ENCODE measurements around the gene VSNL1. TPM values are rescaled to one million over a fixed set of nuclear protein-coding genes. Genes with fewer than 3 reads are reported as not detected.

VSNL1 gene
- total and polyA plus RNA-seq, 2 donors (not counting 1 experiment from before 2014, with no cell fraction given): not detected

GRCh38 chr2:17610521-17610920 is 70.0 kb downstream of the VSNL1 start:
- Mint-ChIP-seq H3K27me3 (peaks cover 26% of the 10 kb centered on the region), H3K4me3 (no peak overlapping the region), H3K4me1 (no peaks in the 10 kb centered on the region), H3K9me3 (ENCODE audit: insufficient read depth) (no peaks in the 10 kb centered on the region), H3K27ac (no peak overlapping the region)
- WGBS (ENCODE audit: insufficient coverage): 70% methylated on average over 2 of the region's 3 CpGs
- ATAC-seq (ENCODE audit: low read depth): no peak
- Histone ChIP-seq H3K4me2 (replicated peaks; ENCODE audit: low read depth, low read length, poor library complexity, severe bottlenecking) (no peak overlapping the region), H3K9me3 (ENCODE audit: control extremely low read depth in 1 of 3, control insufficient read depth in 2 of 3, insufficient read depth in 1 of 3, low read length in 2 of 3) (no peaks in the 10 kb centered on the region), H3K36me3 (replicated peaks in 1 of 2; ENCODE audit: control extremely low read depth in 1 of 2, control insufficient read depth in 1 of 2, extremely low read depth in 1 of 2, insufficient read depth in 2 of 2, low read length in 1 of 2) (no peaks in the 10 kb centered on the region), H3K79me2 (ENCODE audit: control insufficient read depth, insufficient read depth, low read length) (no peaks in the 10 kb centered on the region), H3K9ac (ENCODE audit: low read length) (no peak overlapping the region), H3K27me3 (replicated peaks in 1 of 4; ENCODE audit: control extremely low read depth in 1 of 4, control insufficient read depth in 3 of 4, insufficient read depth in 4 of 4, low read length in 3 of 4) (peaks cover 0 to 6% (median 2%) of the 10 kb centered on the region in 4 experiments), H3K4me1 (ENCODE audit: control insufficient read depth in 2 of 2, insufficient read depth in 2 of 2, low read length in 2 of 2) (no peaks in the 10 kb centered on the region), H3K27ac (ENCODE audit: low read length in 2 of 2) (no peak overlapping the region), H4K20me1 (ENCODE audit: control insufficient read depth, insufficient read depth, low read length, poor library complexity, severe bottlenecking) (no peaks in the 10 kb centered on the region), H3K4me3 (ENCODE audit: control extremely low read depth in 1 of 5, extremely low read depth in 1 of 5, insufficient read depth in 1 of 5, low read depth in 2 of 5, low read length in 4 of 5) (no peak overlapping the region), H2AFZ (ENCODE audit: insufficient read depth, low read depth, low read length, poor library complexity, severe bottlenecking) (no peak overlapping the region)
- intact Hi-C loops (cut with micrococcal nuclease): no loop called here
- TF ChIP-seq CTCF (IDR thresholded peaks at IDR 0.05) (no peak), EZH2 (IDR thresholded peaks at IDR 0.05; ENCODE audit: borderline replicate concordance, insufficient read depth, low read depth, low read length, poor library complexity, severe bottlenecking) (no peak)
- ChIA-PET POLR2A (no interaction called here), CTCF (no interaction called here)
- no peak for DNase-seq

DNA sequence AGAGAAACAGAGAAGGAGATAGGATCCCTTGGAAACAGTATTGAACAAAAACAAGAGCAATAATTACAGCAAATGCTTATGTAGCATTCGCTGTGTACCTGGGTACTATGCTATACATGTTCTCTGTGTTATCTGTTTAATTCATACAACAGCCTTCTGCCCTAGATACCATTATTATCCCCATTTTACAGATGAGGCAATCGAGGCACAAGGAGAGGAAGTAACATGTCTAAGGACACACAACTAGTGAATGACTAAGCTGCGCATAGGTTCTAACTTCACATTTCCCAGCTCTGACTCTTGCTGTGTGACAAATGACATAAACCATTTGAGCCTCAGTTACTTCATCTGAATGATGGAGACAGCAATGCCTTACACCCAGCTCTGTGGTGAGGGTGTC is 70.5 kb downstream of the VSNL1 start:
- Histone ChIP-seq H3K4me2 (replicated peaks; ENCODE audit: low read depth, low read length, poor library complexity, severe bottlenecking) (no peak overlapping the region), H3K79me2 (ENCODE audit: control insufficient read depth, insufficient read depth, low read length) (no peaks in the 10 kb centered on the region), H2AFZ (ENCODE audit: insufficient read depth, low read depth, low read length, poor library complexity, severe bottlenecking) (no peak overlapping the region), H3K4me1 (ENCODE audit: control insufficient read depth in 2 of 2, insufficient read depth in 2 of 2, low read length in 2 of 2) (no peaks in the 10 kb centered on the region), H3K9ac (ENCODE audit: low read length) (no peak overlapping the region), H3K27me3 (replicated peaks in 1 of 4; ENCODE audit: control extremely low read depth in 1 of 4, control insufficient read depth in 3 of 4, insufficient read depth in 4 of 4, low read length in 3 of 4) (peaks cover 0 to 6% (median 2%) of the 10 kb centered on the region in 4 experiments), H3K27ac (ENCODE audit: low read length in 2 of 2) (no peak overlapping the region), H3K36me3 (replicated peaks in 1 of 2; ENCODE audit: control extremely low read depth in 1 of 2, control insufficient read depth in 1 of 2, extremely low read depth in 1 of 2, insufficient read depth in 2 of 2, low read length in 1 of 2) (no peaks in the 10 kb centered on the region), H3K4me3 (ENCODE audit: control extremely low read depth in 1 of 5, extremely low read depth in 1 of 5, insufficient read depth in 1 of 5, low read depth in 2 of 5, low read length in 4 of 5) (no peak overlapping the region), H3K9me3 (ENCODE audit: control extremely low read depth in 1 of 3, control insufficient read depth in 2 of 3, insufficient read depth in 1 of 3, low read length in 2 of 3) (no peaks in the 10 kb centered on the region), H4K20me1 (ENCODE audit: control insufficient read depth, insufficient read depth, low read length, poor library complexity, severe bottlenecking) (no peaks in the 10 kb centered on the region)
- Mint-ChIP-seq H3K27me3 (peaks cover 26% of the 10 kb centered on the region), H3K4me3 (no peak overlapping the region), H3K27ac (no peak overlapping the region), H3K4me1 (no peaks in the 10 kb centered on the region), H3K9me3 (ENCODE audit: insufficient read depth) (no peaks in the 10 kb centered on the region)
- no peak for ATAC-seq (ENCODE audit: low read depth)
- CTCF ChIA-PET: no interaction called here
- TF ChIP-seq CTCF (IDR thresholded peaks at IDR 0.05) (no peak), EZH2 (IDR thresholded peaks at IDR 0.05; ENCODE audit: borderline replicate concordance, insufficient read depth, low read depth, low read length, poor library complexity, severe bottlenecking) (no peak)
- 90% methylated on average over 2 of the region's 3 CpGs for WGBS (ENCODE audit: insufficient coverage)
- POLR2A ChIA-PET: no interaction called here
- intact Hi-C loops (cut with micrococcal nuclease): no loop called here
- no peak for DNase-seq

All from B cell (primary cell).